Tibial artery (tissue), 4 donors: ENCODE measurements around the gene CYP2A13.
"Not testable (repeated sequence)": the region's sequence is repeated elsewhere in the genome, so short reads cannot be mapped to it uniquely, and the experiment has no call there.

Experiments
- DNase-seq, 2 donors: peaks; one replicate each; pipeline ENCODE4 v3.0.0-alpha.2; 2019
- H3K27ac ChIP-seq, 2 donors: fragments of 200-600 bp; sonication (generic) in 1 of 2; 1 replicate in 1 of 2; 2 replicates in 1 of 2; pipeline ENCODE4 v1.5.1; 2018 to 2019; ENCODE audit warnings: mild to moderate bottlenecking in 1 of 2
- H3K27me3 ChIP-seq, 2 donors: fragments of 200-600 bp; sonication (generic) in 1 of 2; one replicate each; pipeline versions ENCODE4 v1.5.1 to v1.6.0; 2016 to 2019
- H3K36me3 ChIP-seq, 3 donors: fragments of 200-600 bp; sonication (generic) in 2 of 3; one replicate each; pipeline ENCODE4 v1.5.1; 2016 to 2019; ENCODE audit warnings: mild to moderate bottlenecking in 2 of 3
- H3K4me1 ChIP-seq, 4 donors: fragments of 200-600 bp; sonication (generic) in 2 of 4; 1 replicate in 3 of 4; 2 replicates in 1 of 4; pipeline ENCODE4 v1.5.1; 2016 to 2019
- H3K4me3 ChIP-seq, 2 donors: fragments of 200-600 bp; sonication (generic) in 1 of 2; 1 replicate in 1 of 2; 2 replicates in 1 of 2; pipeline ENCODE4 v1.5.1; 2018 to 2019; ENCODE audit warnings: mild to moderate bottlenecking in 2 of 2
- H3K9me3 ChIP-seq, 3 donors: fragments of 200-600 bp; sonication (generic) in 1 of 3; one replicate each; pipeline ENCODE4 v1.5.1; 2016 to 2019
- intact Hi-C: fragments of 100-400 bp; cut with DNase I; formaldehyde crosslinking; loops from one replicate; pipeline ENCODE4 v1.15.0; 2023; ENCODE audit warnings: low total_unique reads
- TF ChIP-seq, protein P1 (sequence below), 2 experiments: fragments of 200-600 bp in 1 of 2; fragments of 450-650 bp in 1 of 2; IDR thresholded peaks; one replicate each; pipeline ENCODE4 v1.5.1; 2017 to 2019; ENCODE audit warnings: antibody characterized with exemption in 2 of 2, mild to moderate bottlenecking in 1 of 2, moderate library complexity in 1 of 2

The CYP2A13 gene

DNA sequence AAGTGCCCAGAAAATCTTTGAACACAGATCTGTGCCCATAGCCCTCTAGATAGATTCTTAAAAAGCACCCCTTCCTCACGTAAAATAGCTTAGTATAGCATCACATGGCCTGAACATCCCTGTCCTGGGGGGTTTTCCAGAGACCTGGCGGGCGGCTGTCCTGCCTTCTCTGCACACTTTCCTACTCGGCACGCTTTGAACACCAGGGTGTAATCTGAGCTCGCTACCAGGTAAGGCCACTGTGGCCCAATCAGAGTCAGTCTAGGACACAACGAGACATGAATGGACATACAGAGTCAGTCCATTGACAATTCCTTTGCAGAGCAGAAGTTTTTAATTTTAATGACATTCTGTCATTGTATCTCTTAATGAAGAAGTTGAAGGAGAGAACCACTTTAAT, 8.1 kb downstream of the CYP2A13 start:
- intact Hi-C loops, result no loop called here
- Histone ChIP-seq H3K36me3 (no peaks in the 10 kb centered on the region), H3K4me1 (no peaks in the 10 kb centered on the region), H3K4me3 (no peak overlapping the region), H3K27me3 (peaks cover 0 to 5% of the 10 kb centered on the region in 2 donors), H3K9me3 (peaks cover 0 to 24% (median 8%) of the 10 kb centered on the region in 3 donors), H3K27ac (no peak overlapping the region)
- DNase-seq, result no peak
- TF ChIP-seq, protein P1, sequence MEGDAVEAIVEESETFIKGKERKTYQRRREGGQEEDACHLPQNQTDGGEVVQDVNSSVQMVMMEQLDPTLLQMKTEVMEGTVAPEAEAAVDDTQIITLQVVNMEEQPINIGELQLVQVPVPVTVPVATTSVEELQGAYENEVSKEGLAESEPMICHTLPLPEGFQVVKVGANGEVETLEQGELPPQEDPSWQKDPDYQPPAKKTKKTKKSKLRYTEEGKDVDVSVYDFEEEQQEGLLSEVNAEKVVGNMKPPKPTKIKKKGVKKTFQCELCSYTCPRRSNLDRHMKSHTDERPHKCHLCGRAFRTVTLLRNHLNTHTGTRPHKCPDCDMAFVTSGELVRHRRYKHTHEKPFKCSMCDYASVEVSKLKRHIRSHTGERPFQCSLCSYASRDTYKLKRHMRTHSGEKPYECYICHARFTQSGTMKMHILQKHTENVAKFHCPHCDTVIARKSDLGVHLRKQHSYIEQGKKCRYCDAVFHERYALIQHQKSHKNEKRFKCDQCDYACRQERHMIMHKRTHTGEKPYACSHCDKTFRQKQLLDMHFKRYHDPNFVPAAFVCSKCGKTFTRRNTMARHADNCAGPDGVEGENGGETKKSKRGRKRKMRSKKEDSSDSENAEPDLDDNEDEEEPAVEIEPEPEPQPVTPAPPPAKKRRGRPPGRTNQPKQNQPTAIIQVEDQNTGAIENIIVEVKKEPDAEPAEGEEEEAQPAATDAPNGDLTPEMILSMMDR (IDR thresholded peaks at IDR 0.05), result no peak

DNA sequence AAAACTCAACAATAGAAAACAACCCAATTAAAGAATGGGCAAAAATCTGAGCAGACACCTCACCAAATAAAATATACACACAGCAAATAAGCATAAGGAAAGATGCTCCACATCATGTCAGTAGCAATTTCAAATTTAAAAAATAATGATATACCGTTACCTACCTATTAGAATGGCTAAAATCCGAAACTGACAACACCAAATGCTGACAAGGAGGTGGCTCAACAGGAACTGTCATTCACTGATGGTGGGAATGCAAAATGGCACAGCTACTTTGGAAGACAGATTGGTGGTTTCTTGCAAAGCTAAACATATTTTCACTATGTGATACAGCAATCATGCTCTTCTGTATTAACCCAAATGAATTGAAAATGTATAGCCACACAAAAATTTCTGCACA, 9.1 kb downstream of the CYP2A13 start:
- no peak overlapping the region for H3K27ac ChIP-seq
- intact Hi-C loops, result no loop called here
- TF ChIP-seq, protein P1 (IDR thresholded peaks at IDR 0.05), result no peak
- no peaks in the 10 kb centered on the region for H3K36me3 ChIP-seq
- no peaks in the 10 kb centered on the region for H3K4me1 ChIP-seq
- peaks cover 0 to 30% (median 11%) of the 10 kb centered on the region in 3 donors for H3K9me3 ChIP-seq
- no peak overlapping the region for H3K4me3 ChIP-seq
- H3K27me3 ChIP-seq, result no peaks in the 10 kb centered on the region
- DNase-seq, result no peak

DNA sequence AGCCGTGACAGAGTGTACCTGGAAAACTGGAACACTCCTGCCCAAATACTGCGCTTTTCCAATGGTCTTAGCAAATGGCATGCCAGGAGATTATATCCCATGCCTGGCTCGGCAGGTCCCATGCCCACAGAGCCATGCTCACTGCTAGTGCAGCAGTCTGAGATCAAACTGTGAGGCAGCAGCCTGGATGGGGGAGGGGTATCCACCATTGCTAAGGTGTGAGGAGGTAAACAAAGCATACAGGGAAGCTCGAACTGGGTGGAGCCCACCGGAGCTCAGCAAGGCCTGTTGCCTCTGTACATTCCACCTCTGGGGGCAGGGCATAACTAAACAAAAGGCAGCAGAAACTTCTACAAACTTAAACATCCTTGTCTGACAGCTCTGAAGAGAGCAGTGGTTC, 10.5 kb downstream of the CYP2A13 start:
- Histone ChIP-seq H3K27me3 (no peaks in the 10 kb centered on the region), H3K9me3 (peaks cover 0 to 31% (median 15%) of the 10 kb centered on the region in 3 donors), H3K36me3 (no peaks in the 10 kb centered on the region), H3K4me3 (no peak overlapping the region), H3K4me1 (no peaks in the 10 kb centered on the region), H3K27ac (no peak overlapping the region)
- intact Hi-C loops, result no loop called here
- TF ChIP-seq, protein P1 (IDR thresholded peaks at IDR 0.05), result no peak
- DNase-seq, result no peak

DNA sequence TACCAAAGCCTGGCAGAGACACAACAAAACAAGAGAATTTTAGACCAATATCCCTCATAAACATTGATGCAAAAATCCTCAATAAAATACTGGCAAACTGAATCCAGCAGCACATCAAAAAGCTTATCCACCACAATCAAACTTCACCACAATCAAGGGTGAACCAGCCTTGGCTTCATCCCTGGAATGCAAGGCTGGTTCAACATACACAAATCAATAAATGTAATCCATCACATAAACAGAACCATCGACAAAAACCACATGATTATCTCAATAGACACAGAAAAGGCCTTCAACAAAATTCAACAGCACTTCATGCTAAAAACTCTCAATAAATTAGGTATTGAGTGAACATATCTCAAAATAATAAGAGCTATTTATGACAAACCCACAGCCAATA, 14.0 kb downstream of the CYP2A13 start:
- intact Hi-C loops, result not testable (repeated sequence)

DNA sequence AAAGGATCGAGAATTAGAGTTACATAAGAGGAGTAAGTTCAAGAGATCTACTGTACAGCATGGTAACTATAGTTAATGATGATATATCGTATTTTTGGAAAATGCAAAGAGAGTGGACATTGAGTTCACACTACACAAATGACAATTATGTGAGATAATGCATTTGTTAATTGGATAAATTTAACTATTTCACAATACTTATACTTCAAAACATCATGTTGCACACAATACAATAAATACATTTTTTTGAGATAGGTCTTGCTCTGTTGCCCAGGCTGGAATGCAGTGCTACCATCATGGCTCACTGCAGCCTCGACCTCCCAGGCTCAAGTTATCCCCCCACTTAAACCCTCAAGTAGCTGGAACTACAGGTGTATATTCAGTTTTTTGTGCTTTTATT, 17.9 kb downstream of the CYP2A13 start:
- Histone ChIP-seq H3K4me3 (no peak overlapping the region), H3K27me3 (no peaks in the 10 kb centered on the region), H3K36me3 (no peaks in the 10 kb centered on the region), H3K4me1 (no peaks in the 10 kb centered on the region), H3K27ac (no peak overlapping the region), H3K9me3 (peaks cover 0 to 7% (median 6%) of the 10 kb centered on the region in 3 donors)
- TF ChIP-seq, protein P1 (IDR thresholded peaks at IDR 0.05), result no peak
- intact Hi-C loops, result no loop called here
- no peak for DNase-seq

More for the DNA sequence above, 14.0 kb downstream of the CYP2A13 start:
- H3K4me1 ChIP-seq, DNase-seq, H3K36me3 ChIP-seq, H3K4me3 ChIP-seq, H3K27me3 ChIP-seq, H3K27ac ChIP-seq: not testable (repeated sequence)
- H3K9me3 ChIP-seq, result peaks cover 0 to 24% (median 15%) of the 10 kb centered on the region in 3 donors

DNA sequence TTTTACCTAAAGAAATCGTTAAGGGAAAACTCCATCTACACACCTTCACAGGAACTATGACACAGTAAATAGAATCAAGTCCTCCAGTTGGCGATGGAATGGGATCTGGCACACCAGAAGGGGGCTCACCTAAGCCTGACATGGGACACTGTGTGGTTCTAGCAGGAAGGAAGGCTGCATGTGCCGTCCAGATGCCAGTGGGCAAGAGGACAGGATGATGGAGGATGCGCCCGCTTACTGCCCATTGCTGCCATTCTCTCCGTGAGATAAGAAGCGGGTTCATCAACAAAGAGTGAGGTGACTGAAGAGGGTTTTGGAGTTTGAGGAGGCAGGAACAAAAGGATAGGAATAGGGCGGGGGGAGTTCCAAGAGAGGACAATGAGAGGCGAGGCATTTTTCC, 23.0 kb downstream of the CYP2A13 start:
- TF ChIP-seq, protein P1 (IDR thresholded peaks at IDR 0.05), result no peak
- intact Hi-C loops, result no loop called here

More for the DNA sequence above, 23.0 kb downstream of the CYP2A13 start:
- Histone ChIP-seq H3K4me1 (no peaks in the 10 kb centered on the region), H3K27me3 (peaks cover 0 to 7% of the 10 kb centered on the region in 2 donors), H3K27ac (no peak overlapping the region), H3K4me3 (no peak overlapping the region), H3K36me3 (no peaks in the 10 kb centered on the region), H3K9me3 (peaks cover 0 to 3% (median 0%) of the 10 kb centered on the region in 3 donors)
- DNase-seq, result no peak
